Measurements from ENCODE around the gene RIBC1. TPM values are rescaled to one million over a fixed set of nuclear protein-coding genes. Genes with fewer than 3 reads are reported as not detected.

RIBC1 gene
- total RNA-seq, 4 donors from 2014 or later, result 0.57 to 1.2 (median 1.1) TPM; not detected in 1

DNA sequence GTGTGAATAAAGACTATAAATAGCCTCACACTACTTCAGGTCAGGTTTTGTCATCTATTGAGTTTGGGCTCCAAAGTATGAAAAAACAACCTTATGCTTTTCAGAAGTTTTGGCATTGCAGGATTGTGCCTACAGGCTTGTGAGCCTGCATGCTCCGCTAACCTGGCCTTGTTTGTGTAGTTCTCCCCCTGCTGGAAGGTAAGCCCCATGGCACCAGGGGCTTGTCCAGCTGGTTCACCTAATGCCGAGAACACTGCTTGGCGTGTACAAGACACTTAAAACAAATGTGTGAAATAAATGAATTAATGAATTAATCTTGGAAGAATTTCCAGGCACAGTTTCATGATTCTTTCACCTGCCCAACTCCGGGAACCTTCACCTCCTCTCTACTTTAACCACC lies 13.3 kb downstream of the RIBC1 start:
- H3K4me1 ChIP-seq, result peaks cover 7 to 46% (median 10%) of the 10 kb centered on the region in 3 donors
- intact Hi-C loops (cut with DNase I), result no loop called here
- H3K27ac ChIP-seq, result no peak overlapping the region
- no peaks in the 10 kb centered on the region for H3K9me3 ChIP-seq
- WGBS, 2 donors, result 0% methylated on average over 2 to 4 of the region's 4 CpGs
- DNase-seq, result no peak
- H3K36me3 ChIP-seq, result peaks cover 0 to 17% (median 2%) of the 10 kb centered on the region in 3 donors
- TF ChIP-seq, protein P1, sequence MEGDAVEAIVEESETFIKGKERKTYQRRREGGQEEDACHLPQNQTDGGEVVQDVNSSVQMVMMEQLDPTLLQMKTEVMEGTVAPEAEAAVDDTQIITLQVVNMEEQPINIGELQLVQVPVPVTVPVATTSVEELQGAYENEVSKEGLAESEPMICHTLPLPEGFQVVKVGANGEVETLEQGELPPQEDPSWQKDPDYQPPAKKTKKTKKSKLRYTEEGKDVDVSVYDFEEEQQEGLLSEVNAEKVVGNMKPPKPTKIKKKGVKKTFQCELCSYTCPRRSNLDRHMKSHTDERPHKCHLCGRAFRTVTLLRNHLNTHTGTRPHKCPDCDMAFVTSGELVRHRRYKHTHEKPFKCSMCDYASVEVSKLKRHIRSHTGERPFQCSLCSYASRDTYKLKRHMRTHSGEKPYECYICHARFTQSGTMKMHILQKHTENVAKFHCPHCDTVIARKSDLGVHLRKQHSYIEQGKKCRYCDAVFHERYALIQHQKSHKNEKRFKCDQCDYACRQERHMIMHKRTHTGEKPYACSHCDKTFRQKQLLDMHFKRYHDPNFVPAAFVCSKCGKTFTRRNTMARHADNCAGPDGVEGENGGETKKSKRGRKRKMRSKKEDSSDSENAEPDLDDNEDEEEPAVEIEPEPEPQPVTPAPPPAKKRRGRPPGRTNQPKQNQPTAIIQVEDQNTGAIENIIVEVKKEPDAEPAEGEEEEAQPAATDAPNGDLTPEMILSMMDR (IDR thresholded peaks at IDR 0.05), result peak; percentile 48 to 90 (median 76)
- no peak for TF ChIP-seq POLR2A (IDR thresholded peaks at IDR 0.05)
- H3K4me3 ChIP-seq, result no peak overlapping the region
- H3K27me3 ChIP-seq, result peaks cover 0 to 2% (median 0%) of the 10 kb centered on the region in 4 donors

DNA sequence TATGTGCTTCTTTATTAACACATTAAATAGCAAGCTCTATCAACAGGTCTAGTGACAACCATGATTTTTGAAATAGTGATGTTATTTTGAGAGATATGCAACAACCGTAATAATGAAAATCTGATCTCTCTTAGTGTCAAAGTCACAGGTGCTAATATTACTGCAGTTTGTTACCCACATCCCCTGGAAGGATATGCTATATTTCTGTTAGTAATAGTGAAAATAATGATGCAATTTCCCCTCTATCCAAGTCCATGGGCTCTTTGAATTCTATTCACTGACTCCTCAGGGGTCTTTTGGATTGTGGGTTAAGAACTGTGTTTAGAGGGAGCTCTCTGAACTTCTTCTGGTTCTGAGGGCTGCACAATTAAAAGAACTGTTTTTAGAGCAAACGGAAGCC lies 14.5 kb downstream of the RIBC1 start:
- no peak for TF ChIP-seq POLR2A (IDR thresholded peaks at IDR 0.05)
- TF ChIP-seq, protein P1 (IDR thresholded peaks at IDR 0.05), result no peak
- WGBS, 2 donors, result 67 to 75% methylated on average over 2 of the region's 2 CpGs
- intact Hi-C loops (cut with DNase I), result no loop called here
- no peak overlapping the region for H3K27ac ChIP-seq
- no peaks in the 10 kb centered on the region for H3K9me3 ChIP-seq
- H3K4me1 ChIP-seq, result peaks cover 13 to 58% (median 13%) of the 10 kb centered on the region in 3 donors
- H3K4me3 ChIP-seq, result no peak overlapping the region
- H3K27me3 ChIP-seq, result peaks cover 0 to 2% (median 0%) of the 10 kb centered on the region in 4 donors
- no peak for DNase-seq
- H3K36me3 ChIP-seq, result peaks cover 0 to 5% (median 0%) of the 10 kb centered on the region in 3 donors

DNA sequence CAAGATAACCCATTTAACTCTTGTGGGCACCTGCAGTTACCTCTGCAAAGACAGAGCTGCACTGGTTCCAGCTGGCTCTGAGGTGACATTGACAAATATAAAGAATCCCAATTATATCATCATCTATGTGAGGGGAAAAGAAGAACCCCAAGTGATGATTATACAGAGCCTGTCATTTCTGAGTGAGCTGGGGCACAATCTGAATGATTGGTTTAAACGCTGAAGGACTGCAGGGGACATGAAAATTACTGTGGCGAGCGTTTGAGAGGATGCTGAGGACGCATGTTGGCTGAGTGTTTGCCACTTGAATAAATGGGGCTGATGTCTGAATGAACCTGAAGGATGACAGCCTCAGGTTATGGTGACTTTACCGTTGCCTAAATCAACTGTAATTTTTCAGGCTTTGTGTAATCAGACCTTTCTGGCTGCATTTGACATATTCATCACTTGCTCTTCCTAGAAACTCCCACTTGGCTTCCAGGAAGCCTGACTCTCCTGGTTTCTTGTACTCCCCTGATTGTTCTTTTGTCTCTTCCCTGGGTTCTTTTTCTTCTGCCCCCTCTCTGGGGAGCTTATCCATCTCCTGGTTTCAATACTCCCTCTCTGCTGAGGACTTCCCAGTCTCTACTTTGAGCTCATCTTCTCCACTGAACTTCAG lies 15.6 kb downstream of the RIBC1 start:
- Histone ChIP-seq H3K36me3 (no peaks in the 10 kb centered on the region), H3K27me3 (peaks cover 0 to 2% (median 0%) of the 10 kb centered on the region in 4 donors), H3K4me1 (peaks cover 8 to 49% (median 13%) of the 10 kb centered on the region in 3 donors), H3K4me3 (no peak overlapping the region), H3K27ac (no peak overlapping the region), H3K9me3 (no peaks in the 10 kb centered on the region)
- TF ChIP-seq, protein P1 (IDR thresholded peaks at IDR 0.05), result no peak
- no peak for DNase-seq
- intact Hi-C loops (cut with DNase I), result no loop called here
- 35 to 56% methylated on average over 5 of the region's 5 CpGs for WGBS, 2 donors

DNA sequence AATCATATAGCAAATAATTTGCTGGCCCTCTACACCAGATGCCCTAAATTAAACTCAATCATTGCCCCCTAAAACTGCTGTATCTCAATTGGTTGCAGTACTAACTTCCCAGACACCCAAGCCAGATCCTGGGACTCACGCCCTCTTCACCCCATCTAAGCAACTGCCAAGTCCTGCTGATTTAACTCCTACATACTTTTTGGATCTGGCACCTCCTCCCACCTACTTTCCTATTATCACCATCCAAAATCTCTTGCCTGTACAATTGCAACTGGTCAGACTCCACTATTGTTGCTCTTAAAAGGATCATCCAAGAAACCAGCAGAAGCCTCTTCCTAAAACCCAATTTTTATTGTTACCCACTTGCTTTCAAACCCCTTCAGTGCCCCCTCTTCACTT lies 16.2 kb downstream of the RIBC1 start:
- intact Hi-C loops (cut with DNase I), result no loop called here
- 25% methylated on average over 1 of the region's 1 CpG for WGBS, 2 donors
- H3K36me3 ChIP-seq, result no peaks in the 10 kb centered on the region
- no peak for TF ChIP-seq POLR2A (IDR thresholded peaks at IDR 0.05)
- TF ChIP-seq, protein P1 (IDR thresholded peaks at IDR 0.05), result no peak
- no peak for DNase-seq
- H3K4me1 ChIP-seq, result peaks cover 5 to 44% (median 13%) of the 10 kb centered on the region in 3 donors
- no peaks in the 10 kb centered on the region for H3K9me3 ChIP-seq
- H3K4me3 ChIP-seq, result no peak overlapping the region
- H3K27ac ChIP-seq, result no peak overlapping the region
- peaks cover 0 to 2% (median 0%) of the 10 kb centered on the region in 4 donors for H3K27me3 ChIP-seq

DNA sequence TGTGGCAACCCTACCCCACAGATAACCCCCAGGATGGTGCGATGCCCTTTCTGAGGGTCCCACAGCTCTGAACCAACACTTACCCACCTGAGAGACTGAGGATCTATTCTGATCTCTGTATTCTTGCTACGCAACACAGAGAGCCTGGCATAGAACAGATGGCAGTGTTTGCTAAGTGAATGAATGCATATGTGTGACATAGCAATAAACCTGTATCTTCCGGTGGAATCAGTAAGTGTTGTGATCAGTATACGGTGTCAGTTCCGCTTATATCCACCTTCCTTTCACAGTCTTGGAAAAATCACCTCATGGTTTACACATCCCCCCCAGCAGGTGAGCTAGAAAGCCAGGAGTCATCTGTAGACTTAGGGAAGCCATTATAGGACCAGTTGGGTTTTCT lies 17.4 kb downstream of the RIBC1 start:
- Histone ChIP-seq H3K36me3 (no peaks in the 10 kb centered on the region), H3K4me1 (peaks cover 5 to 36% (median 13%) of the 10 kb centered on the region in 3 donors), H3K27ac (peak overlapping the region; percentile 86 to 91 (median 89)), H3K27me3 (peaks cover 0 to 2% (median 0%) of the 10 kb centered on the region in 4 donors), H3K9me3 (no peaks in the 10 kb centered on the region), H3K4me3 (peak overlapping the region; percentile 26 to 60 (median 42))
- no peak for DNase-seq
- TF ChIP-seq, protein P1 (IDR thresholded peaks at IDR 0.05), result no peak
- intact Hi-C loops (cut with DNase I), result no loop called here
- 62 to 80% methylated on average over 1 to 5 of the region's 5 CpGs for WGBS, 2 donors

Data from esophagus squamous epithelium (tissue), 5 donors.